ENCODE results near the gene ANKRA2.

Gene ANKRA2

DNA sequence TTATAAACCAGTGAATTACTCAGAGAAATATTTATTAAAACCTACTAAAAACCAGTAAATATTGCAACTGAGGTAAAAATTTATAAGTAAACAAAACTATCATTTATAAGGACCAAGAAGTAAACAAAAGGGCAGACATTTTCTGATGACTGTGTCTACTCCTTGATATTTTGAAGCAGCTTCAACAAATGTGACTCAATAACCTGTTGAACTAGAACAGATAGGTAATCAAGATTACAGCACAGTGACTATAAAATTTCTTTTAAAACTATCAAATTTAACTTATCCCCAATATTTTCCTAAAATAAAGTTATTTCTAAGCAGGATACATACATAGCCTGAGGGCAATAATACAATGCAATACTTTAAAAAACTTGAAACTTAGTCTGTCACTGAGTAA lies 12.8 kb downstream of the ANKRA2 start:
- no peak overlapping the region for H3K4me2 ChIP-seq (ENCODE audit: low read depth, low read length, poor library complexity, severe bottlenecking)

DNA sequence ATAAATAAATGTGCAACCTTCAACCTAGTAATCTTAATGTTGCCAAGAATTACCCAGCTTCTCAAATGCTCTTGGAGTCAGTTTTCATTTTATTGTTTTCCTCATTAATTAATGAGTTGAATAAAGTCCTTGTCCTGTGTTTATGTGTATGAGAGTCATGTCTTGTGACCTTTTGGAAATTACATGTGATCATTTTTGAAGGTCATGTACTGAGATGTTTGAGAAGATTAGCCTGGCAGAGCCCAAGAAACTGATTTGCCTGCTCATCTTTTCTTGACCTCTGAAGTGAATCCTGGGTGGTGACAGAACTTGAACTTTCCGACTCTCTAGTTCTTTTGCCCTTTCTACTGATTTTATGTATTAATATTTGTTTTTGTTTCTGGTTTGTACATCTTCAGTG lies 15.4 kb downstream of the ANKRA2 start:
- no peaks in the 10 kb centered on the region for H4K20me1 ChIP-seq (ENCODE audit: insufficient read depth, low read length, poor library complexity, severe bottlenecking)
- H3K27me3 ChIP-seq (ENCODE audit: insufficient read depth, low read length, poor library complexity, severe bottlenecking) = no peaks in the 10 kb centered on the region
- H2AFZ ChIP-seq (ENCODE audit: low read length) = no peak overlapping the region
- H3K9me3 ChIP-seq (ENCODE audit: insufficient read depth, low read depth, low read length) = no peaks in the 10 kb centered on the region
- H3K4me2 ChIP-seq (ENCODE audit: low read depth, low read length, poor library complexity, severe bottlenecking) = no peak overlapping the region
- no peaks in the 10 kb centered on the region for H3K9me2 ChIP-seq (replicated peaks; ENCODE audit: low read depth, low read length)
- H3K36me3 ChIP-seq (ENCODE audit: insufficient read depth, low read length) = no peaks in the 10 kb centered on the region
- H3K4me1 ChIP-seq (ENCODE audit: insufficient read depth, low read length, poor library complexity, severe bottlenecking) = no peaks in the 10 kb centered on the region
- H3K79me2 ChIP-seq (ENCODE audit: insufficient read depth, low read length) = no peaks in the 10 kb centered on the region
- TF ChIP-seq, protein P1, sequence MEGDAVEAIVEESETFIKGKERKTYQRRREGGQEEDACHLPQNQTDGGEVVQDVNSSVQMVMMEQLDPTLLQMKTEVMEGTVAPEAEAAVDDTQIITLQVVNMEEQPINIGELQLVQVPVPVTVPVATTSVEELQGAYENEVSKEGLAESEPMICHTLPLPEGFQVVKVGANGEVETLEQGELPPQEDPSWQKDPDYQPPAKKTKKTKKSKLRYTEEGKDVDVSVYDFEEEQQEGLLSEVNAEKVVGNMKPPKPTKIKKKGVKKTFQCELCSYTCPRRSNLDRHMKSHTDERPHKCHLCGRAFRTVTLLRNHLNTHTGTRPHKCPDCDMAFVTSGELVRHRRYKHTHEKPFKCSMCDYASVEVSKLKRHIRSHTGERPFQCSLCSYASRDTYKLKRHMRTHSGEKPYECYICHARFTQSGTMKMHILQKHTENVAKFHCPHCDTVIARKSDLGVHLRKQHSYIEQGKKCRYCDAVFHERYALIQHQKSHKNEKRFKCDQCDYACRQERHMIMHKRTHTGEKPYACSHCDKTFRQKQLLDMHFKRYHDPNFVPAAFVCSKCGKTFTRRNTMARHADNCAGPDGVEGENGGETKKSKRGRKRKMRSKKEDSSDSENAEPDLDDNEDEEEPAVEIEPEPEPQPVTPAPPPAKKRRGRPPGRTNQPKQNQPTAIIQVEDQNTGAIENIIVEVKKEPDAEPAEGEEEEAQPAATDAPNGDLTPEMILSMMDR (conservative IDR thresholded peaks at IDR 0.05; ENCODE audit: low read length) = no peak
- TF ChIP-seq EZH2phosphoT487 (IDR thresholded peaks at IDR 0.05; ENCODE audit: borderline replicate concordance) = no peak
- no peaks in the 10 kb centered on the region for H3F3A ChIP-seq (ENCODE audit: low read depth)
- no peak overlapping the region for H3K4me3 ChIP-seq (ENCODE audit: low read length, poor library complexity, severe bottlenecking)
- H3K9ac ChIP-seq (ENCODE audit: low read depth, low read length, poor library complexity, severe bottlenecking) = no peak overlapping the region

More for the DNA sequence above, 12.8 kb downstream of the ANKRA2 start:
- Histone ChIP-seq H2AFZ (ENCODE audit: low read length) (no peak overlapping the region), H3K4me1 (ENCODE audit: insufficient read depth, low read length, poor library complexity, severe bottlenecking) (no peaks in the 10 kb centered on the region), H3K9me2 (replicated peaks; ENCODE audit: low read depth, low read length) (no peaks in the 10 kb centered on the region), H3K4me3 (ENCODE audit: low read length, poor library complexity, severe bottlenecking) (no peak overlapping the region), H3K36me3 (ENCODE audit: insufficient read depth, low read length) (no peaks in the 10 kb centered on the region), H3F3A (ENCODE audit: low read depth) (no peaks in the 10 kb centered on the region), H3K27me3 (ENCODE audit: insufficient read depth, low read length, poor library complexity, severe bottlenecking) (no peaks in the 10 kb centered on the region), H3K9ac (ENCODE audit: low read depth, low read length, poor library complexity, severe bottlenecking) (no peak overlapping the region), H3K79me2 (ENCODE audit: insufficient read depth, low read length) (no peaks in the 10 kb centered on the region), H4K20me1 (ENCODE audit: insufficient read depth, low read length, poor library complexity, severe bottlenecking) (no peaks in the 10 kb centered on the region), H3K9me3 (ENCODE audit: insufficient read depth, low read depth, low read length) (no peaks in the 10 kb centered on the region)
- TF ChIP-seq EZH2phosphoT487 (IDR thresholded peaks at IDR 0.05; ENCODE audit: borderline replicate concordance) = no peak
- TF ChIP-seq, protein P1 (conservative IDR thresholded peaks at IDR 0.05; ENCODE audit: low read length) = no peak

DNA sequence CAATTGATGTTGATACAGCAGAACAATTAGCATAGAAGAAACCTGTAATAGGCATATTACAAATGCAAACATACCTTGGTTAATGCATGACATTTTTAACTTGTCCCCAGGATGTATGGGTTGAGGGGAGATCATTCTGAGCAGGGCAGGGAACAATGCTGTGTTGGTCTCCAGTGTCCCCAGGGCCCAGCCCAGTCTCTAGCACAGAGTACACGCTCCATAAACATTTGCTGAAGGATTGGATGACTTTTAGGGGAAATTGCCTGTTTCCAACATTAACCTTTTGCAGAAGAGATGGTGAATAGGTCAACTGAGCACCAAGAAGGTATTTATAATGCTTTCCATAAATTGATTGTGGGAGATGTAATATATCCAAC lies 20.0 kb downstream of the ANKRA2 start:
- H3K4me2 ChIP-seq (ENCODE audit: low read depth, low read length, poor library complexity, severe bottlenecking) = no peak overlapping the region
- H3K4me3 ChIP-seq (ENCODE audit: low read length, poor library complexity, severe bottlenecking) = no peak overlapping the region
- H3K9me2 ChIP-seq (replicated peaks; ENCODE audit: low read depth, low read length) = no peaks in the 10 kb centered on the region
- H4K20me1 ChIP-seq (ENCODE audit: insufficient read depth, low read length, poor library complexity, severe bottlenecking) = no peaks in the 10 kb centered on the region
- no peaks in the 10 kb centered on the region for H3F3A ChIP-seq (ENCODE audit: low read depth)
- no peaks in the 10 kb centered on the region for H3K36me3 ChIP-seq (ENCODE audit: insufficient read depth, low read length)
- no peaks in the 10 kb centered on the region for H3K9me3 ChIP-seq (ENCODE audit: insufficient read depth, low read depth, low read length)
- no peak overlapping the region for H2AFZ ChIP-seq (ENCODE audit: low read length)
- no peaks in the 10 kb centered on the region for H3K4me1 ChIP-seq (ENCODE audit: insufficient read depth, low read length, poor library complexity, severe bottlenecking)
- TF ChIP-seq, protein P1 (conservative IDR thresholded peaks at IDR 0.05; ENCODE audit: low read length) = no peak
- no peak for TF ChIP-seq EZH2phosphoT487 (IDR thresholded peaks at IDR 0.05; ENCODE audit: borderline replicate concordance)
- no peaks in the 10 kb centered on the region for H3K27me3 ChIP-seq (ENCODE audit: insufficient read depth, low read length, poor library complexity, severe bottlenecking)
- no peaks in the 10 kb centered on the region for H3K79me2 ChIP-seq (ENCODE audit: insufficient read depth, low read length)
- no peak overlapping the region for H3K9ac ChIP-seq (ENCODE audit: low read depth, low read length, poor library complexity, severe bottlenecking)

Data from Loucy (cell line).